HL-60/S4 (cell line): ENCODE results near the gene WFS1.

Experiments used
- in situ Hi-C: fragments of 300-500 bp; cut with MboI; formaldehyde crosslinking; loops from 2 replicates; pipeline ENCODE4 v1.14.3; 2022; ENCODE audit warnings: low sequenced_read_pairs

Gene WFS1

DNA sequence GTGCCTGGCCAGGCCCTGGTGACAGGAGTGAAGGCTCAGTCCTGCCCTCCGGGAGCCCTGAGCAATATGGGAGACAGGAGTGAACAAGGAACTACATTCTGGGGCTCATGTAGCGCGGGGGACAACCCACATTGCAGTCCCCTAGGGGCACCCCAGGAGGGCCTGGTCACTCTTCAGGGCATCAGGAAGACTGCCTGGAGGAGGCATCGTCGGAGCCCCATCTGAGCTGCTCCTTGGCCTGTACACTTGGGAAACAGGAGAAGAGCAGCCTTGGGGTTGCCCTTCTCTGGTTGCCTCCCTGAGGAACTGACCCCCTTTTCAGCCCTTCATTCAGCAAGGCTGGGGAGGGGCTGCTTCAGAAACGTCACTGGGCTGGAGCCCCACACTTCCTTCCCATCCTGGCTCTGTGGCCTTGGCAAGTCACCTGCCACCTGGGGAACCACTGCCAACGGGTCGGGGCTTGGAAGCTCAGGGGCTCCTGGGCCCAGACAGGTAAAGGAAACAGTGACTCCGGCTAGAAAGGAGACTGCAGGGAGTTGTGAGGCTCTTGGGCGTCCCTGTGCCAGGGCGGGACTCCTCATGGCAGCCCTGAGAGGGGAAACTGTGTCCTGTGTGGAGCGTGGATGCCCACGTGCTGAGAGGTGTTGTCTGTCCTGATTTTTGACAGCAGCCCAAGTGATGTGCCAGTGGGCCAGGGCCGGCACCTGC is 10.1 kb downstream of the WFS1 start:
- in situ Hi-C loops: no loop called here

DNA sequence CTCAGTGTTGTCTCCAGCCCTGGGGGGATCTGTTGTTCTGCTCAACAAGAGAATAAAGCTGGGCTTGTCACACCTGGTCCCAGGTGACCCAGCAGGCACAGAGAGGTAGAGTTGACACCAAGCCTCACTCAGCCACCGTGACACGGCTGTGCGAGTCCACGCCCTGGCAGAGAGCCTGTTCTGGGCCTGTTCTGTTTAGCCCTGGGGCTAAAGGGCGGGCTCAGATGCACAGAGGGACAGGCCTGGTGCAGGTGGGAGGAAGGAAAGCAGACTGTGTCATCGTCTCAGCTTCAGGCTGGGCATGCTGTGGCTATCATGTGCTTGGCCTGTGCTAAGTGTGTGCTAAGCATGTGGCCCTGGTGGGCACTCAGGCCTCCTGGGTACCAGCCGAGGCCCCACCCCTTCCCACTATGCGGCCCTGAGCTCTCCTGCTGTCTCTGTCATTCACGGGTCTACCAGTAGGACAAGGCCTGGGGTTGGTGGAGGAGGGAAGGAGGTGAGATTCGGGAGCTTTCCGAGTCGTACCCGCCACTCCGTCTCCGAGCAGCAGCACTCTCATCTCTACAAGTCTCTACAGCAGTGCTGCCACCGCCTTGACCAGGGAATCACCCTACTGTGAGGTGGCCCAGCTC is 10.8 kb downstream of the WFS1 start:
- in situ Hi-C loops: no loop called here

DNA sequence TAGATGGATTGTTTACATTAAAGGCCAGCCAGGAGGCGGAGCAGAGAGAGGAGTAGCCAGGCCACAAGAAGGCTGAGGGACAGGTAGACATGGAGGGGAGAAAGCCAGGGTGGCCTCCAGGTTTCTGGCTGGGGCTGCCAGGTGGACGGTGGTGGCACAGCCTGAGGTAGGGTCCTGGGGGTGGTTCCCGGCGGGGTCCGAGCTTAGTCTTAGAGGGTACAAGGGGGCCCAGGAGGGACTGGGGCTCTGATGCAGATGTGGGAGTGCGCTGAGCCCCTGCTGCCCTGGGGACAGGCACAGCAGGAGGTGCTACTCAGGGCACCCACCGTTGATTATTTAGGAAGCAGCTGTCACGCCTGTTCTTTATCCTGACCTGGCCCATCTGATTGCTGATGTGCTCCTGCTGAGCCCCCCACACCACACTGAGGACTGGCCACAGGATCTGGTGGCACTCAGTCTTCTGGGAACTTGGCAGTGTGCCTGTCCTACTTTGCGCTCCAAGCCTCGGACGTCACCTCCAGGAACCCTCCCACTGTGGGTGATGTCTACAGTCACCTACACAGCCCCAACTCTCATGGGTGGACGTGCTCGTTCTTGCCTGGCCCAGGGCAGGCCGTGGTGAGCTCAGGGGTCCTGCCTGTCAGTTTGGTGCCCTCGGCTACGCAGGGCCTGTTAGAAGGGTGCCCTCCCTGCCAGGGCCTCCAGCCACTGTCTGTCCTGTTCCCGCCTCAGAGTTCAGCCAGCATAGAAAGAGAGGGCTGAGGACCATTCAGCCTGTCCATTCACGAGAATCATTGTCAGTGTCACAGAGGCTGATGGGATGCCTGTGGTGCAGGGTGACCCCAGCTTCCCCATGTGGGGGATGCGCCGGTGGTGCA is 12.0 kb downstream of the WFS1 start:
- in situ Hi-C loops: no loop called here

DNA sequence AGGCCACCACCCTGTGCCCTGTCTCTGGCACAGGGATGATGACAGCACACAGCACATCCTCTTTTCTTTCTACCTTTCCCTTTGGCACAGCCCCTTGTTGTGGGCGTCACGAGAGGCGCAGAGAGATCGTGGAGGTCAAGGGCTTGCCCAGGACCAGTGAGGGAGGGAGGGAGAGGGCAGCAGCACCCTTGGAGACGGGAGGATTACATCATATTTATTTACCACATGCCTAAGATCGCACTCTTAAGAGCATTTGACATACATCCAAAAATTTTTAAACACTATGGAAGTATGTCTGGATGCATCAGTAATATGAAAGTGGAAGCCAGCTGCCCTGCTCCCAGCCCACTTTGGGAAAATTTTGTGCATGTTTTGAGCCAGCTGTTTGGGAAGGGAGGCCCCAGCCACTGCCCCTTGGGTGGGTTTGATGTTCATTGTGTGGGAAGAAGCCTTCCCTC is 12.7 kb downstream of the WFS1 start:
- in situ Hi-C loops: no loop called here

DNA sequence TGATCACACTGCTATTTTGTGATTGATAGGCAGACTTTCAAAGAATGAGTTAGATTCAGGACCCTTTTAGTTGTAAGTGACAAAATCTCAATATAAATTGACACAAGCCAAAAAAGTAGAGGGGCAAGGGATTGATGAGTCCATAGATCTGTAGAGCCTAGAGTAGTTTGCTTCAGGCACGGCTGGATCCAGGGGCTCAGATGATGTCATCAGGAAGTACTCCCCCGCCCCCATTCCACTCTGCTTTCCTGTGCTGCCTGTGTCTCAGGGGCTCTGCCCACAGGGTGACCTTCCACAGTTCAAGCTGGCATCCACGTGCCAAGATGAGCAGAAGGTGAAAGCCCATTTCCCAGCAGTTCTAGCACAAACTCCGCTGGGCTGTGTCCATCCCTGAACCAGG is 13.6 kb downstream of the WFS1 start:
- in situ Hi-C loops: no loop called here

DNA sequence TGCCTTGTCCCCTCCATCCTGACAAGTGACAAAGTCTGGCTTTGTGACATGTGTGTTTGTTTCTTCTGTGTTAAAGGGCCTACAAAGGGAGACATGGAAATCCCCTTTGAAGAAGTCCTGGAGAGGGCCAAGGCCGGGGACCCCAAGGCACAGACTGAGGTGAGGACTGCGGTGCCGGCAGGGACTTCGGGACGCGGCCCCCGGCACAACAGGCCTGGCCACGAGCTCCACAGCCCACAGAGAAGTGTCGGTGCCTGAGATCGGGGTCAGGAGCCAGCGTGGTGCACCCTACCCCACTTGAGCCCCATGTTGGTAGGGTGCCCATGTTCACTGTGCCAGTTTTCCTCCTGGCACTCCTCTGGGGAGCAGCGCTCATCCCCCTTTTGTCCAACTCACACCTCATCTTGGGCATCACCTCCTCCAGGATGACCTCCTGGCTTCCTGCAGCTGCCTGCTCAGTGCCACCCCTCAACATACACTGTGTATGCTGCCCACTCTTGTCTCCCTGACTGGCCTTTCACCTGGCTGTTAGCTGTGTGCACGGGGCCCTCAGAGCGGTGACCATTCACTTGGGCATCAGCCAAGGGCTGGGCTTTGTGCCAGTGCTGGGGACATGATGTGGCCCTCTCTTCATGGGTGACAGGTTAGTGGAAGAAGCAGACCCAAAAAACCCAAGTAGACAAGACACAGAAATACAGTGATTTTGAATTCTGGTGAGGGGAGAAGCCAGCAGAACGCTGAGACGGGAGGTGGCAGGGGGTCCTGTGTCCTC is 17.6 kb downstream of the WFS1 start:
- in situ Hi-C loops: no loop called here

DNA sequence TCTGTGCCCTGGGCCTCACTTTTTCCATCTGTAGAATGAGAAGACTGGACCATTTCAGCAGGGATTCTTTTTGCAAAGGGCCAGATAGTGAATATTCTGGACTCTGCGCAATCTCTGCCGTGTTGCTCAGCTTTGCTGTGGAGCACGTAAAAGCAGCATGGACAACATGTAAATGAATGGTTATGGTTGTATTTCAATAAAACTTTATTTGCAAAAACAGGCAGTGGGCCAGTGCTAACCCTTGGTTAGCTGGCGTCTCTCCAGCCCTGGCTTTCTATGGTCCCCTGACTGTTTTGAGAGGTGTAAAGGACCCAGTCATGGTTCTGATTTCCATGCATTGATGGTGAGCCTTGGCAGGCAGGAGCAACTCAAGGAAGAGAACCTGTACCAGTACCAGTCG is 18.7 kb downstream of the WFS1 start:
- in situ Hi-C loops: no loop called here

DNA sequence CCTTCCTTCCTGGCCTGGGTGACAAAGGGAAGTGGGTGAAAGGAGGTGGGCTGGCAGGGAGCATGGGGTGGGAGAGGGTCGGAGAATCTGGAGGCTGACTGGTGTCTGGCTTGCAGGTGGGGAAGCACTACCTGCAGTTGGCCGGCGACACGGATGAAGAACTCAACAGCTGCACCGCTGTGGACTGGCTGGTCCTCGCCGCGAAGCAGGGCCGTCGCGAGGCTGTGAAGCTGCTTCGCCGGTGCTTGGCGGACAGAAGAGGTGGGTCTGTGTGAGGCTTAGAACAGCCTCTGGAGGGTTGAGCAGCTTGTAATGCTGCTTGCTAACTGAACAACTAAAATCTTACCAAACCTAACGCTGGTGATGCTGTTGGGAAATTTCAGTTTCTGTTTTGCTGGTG is 19.2 kb downstream of the WFS1 start:
- in situ Hi-C loops: no loop called here

DNA sequence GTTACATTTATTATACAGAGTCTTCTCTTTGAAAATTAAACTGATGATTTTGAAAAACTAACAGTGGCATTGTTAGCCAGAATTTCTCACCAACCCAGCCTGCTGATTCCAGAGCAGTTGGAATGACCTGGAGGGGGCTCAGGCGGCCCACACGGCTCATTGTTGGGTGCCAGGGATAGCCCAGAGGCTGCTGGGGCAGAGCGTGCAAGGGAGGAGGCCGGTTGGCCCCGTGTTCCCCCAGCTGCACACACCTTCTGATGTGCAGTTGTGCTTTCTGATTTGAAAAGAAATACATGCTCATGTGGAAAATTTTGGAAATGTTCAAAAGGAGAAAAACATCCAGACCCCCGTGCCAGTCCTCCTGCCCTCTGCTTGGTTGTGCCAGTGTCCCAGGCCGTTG is 20.6 kb downstream of the WFS1 start:
- in situ Hi-C loops: no loop called here

DNA sequence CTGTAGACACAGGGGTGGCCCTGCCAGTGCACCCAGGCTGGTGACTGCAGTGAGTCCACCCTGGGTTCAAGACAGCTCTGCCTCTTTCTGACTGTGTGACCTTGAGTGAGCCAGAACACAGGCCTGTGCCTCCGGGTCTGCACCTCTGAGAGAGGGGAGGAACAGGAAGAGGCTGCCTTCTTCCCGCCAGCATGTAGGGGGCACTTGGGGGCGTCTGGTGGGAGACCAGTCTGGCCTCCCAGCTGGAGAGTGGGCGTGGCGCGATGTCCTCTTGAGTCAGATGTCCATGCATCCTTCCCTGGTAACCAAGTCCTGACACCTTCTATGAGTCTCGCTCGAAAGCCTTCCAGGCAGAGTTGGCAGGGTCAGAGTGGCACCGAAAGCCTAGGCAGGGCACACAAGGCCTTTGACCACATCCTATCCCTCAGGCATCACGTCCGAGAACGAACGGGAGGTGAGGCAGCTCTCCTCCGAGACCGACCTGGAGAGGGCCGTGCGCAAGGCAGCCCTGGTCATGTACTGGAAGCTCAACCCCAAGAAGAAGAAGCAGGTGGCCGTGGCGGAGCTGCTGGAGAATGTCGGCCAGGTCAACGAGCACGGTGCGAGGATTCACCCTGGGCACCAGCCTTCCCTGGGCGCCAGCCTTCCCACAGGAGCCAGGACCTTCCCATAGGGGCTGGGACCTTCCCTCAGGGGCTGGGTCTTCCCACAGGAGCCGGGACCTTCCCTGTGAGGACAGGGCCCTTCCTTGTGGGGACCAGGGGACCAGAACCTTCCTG is 21.3 kb downstream of the WFS1 start:
- in situ Hi-C loops: no loop called here

DNA sequence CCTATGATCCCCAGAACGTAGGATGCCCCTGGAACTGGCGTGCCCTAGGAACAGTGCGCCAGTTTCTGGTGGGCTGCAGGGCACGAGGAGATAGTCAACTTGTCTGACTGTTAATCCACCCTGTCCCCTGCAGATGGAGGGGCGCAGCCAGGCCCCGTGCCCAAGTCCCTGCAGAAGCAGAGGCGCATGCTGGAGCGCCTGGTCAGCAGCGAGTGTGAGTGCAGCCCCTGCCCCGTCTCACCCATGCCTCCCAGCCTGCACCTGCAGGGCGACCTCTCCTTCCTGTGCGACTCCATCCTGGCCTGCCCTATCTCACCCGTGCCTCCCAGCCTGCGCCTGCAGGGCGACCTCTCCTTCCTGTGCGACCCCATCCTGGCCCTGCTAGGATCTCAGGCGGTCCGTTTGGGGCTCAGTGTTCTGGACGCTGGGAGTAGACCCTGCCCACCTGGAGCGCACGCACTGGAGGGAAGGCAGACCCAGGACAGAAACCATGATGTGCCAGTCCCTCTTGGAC is 22.2 kb downstream of the WFS1 start:
- in situ Hi-C loops: no loop called here

DNA sequence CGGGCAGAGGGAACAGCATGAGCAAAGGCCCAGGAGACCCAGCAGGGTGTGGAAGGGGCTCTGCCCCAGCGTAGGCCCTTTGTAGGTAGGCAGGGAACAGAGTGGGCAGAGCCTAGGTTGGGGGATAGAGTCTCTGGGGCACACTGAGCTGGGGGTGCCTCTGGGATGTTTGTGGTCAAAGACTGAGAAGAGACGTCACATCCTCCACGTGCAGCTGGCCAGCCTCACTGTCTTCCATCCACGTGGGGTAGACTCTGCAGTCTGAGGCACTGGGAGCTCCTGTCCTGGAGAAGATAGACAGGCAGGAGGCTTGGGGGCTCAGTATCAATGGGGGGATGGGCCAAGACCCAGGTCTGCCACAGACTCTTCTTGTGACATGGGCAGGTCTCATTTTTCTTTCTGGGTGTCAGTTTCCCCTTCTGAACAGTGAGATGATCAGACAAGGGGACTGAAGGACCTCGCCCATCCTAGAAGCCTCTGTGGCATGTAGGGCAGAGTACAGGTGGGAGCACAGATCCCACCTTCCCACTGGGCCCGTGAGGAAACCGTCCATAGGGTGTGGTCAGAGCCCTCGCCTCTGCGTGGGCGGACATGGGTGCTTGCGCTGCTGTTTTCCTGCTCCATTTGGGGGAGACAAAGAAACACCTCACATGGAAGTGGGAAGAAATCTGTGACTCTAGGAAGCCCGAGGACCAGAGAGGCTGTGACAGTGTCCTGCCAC is 22.9 kb downstream of the WFS1 start:
- in situ Hi-C loops: no loop called here

DNA sequence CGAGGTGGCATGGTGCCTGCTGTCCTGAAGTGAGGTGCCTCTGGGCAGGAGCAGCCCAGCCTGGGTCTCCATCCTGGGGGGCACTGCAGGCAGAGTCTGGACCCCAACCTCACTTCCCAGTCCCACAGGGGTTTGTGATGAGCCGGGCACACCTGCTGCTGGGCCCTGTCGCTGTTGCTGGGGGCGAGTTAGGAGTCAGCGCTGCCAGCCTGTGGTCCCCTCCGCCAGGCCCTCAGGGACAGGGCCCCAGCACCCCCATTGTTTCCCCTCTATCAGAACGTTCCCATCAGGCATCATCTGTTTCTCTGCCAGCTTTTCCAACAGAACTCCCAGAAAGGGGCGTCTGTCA is 23.4 kb downstream of the WFS1 start:
- in situ Hi-C loops: no loop called here

DNA sequence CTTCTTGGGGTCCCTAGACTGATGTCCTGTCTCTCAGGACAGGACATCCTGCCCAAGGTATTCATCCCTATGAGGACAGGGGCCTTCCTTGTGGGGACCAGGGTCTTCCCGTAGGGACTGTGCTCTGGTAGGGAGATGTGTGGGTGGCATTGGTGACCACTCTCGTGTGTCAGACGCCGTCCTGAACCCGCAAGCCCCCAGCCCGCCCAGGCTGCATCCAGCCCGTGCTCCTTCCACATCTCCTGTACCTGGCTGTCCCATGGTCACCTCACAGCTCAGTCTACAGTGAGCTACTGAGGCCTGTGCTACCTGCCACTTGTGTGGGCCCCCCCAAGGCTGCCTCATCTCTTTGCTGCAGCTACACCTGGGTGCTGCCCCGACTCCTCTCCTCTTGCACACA is 24.0 kb downstream of the WFS1 start:
- in situ Hi-C loops: no loop called here

DNA sequence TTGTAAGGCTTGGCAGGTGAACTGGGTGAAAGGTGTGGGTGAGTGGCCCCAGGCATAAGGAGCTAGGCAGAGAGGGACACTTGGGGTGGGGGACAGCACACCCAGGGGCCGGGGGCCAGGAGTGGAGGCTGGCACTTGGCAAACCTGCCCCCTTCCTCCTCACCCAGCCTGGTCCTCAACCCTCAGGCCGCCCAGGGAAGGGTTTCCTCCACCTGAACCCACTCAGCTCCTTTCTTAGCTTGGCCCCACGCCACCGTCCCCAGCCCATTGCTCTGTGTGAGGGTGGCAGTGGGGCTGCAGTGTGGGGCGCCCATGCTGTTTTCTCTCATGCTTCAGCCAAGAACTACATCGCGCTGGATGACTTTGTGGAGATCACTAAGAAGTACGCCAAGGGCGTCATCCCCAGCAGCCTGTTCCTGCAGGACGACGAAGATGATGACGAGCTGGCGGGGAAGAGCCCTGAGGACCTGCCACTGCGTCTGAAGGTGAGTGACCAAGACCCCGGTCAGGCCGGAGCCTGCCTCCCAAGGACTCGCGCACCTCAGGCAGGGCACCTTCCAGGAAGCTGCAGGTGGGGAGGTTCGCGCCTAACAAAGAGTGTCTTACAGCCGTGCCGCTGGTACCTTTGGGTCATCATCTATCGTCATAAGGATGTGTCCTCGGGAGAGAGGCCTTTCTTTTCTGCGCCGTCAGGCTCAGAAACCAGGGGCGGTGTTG is 25.2 kb downstream of the WFS1 start:
- in situ Hi-C loops: no loop called here

DNA sequence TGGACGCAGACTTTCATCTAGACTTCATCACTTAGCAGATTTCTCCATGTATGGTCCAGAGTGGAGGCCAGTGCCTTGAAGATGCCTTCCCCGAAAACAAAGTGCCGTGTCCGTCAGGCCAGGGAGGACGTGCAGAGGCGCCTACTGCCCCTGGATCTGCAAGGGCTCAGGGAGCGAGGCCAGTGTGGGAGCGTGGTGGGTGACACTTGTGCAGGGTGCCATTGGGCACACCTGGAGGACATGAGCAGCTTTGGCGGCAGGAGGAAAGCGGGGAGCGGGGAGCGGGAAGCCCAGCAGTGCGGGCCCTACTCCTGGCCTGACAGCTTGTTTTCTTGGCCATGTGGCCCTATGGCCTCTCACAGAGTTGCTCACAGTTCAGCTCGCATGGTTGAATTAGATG is 25.8 kb downstream of the WFS1 start:
- in situ Hi-C loops: no loop called here

DNA sequence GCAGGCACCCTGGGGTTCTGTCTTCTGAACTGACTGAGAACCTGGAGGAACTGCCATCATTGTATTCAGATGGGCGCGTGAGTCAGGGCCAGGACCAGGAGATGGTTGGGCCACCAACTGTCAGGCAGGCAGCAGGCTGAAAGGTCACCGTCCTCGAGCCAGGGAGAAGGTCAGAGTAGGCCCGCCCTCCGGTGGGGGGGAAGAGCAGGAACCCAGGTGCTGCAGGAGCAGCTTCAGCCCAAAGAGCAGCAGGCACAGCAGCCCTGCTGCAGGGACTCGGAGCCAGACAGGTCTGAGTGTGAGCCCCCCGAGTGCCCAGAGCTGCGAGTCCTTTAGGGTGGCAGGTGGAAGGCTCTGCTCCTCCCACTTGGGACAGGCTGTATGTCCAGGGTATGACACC is 26.4 kb downstream of the WFS1 start:
- in situ Hi-C loops: no loop called here

DNA sequence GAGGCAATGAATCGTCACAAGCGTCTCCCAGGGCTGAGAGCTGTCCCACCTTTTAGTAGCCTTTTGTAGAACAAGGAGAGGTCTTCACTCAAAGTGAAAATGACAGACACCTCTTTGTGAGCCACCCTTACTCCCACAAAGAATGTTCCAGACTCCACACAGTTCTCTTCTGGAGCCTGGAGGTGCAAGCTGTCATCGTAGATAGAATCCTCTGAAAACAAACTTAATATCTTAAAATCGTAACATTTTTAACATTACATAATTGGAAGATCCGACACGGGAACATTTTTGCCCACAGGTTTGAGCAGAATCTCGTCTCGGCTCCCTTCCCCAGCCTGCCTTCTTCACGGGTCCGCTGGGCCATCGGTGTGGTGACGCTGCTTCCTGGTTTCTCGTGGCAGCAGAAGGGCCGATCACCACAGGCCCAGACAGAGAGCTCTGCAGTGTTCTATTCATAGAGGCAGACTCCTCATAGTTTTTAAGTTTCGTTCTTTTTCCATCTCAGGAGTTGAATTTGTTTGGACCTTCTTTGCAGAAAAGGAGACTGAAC is 27.7 kb downstream of the WFS1 start:
- in situ Hi-C loops: no loop called here

DNA sequence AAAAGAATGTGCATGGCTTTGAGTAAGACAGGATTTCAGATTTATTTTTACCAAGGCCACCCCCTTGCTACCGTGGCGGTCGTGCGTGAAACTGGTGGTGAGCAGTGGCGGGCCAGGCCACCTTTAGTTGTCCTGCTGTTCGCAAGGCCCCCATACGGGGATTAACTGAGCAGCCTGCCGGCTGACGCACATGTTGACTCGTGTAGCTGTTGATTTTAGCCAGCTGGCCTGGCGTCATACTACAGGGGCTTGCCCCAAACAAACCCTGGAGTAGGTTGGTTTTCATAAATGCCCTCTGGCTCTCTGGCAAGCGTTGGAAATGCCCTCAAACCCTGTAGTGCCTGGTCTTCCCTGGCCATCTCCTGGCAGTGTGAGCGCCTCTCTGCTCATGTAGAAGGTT is 28.4 kb downstream of the WFS1 start:
- in situ Hi-C loops: no loop called here
